D721Med (cell line): Measurements from ENCODE around the gene KRTAP1-3.

Source experiments
- DNase-seq: peaks from one replicate; pipeline ENCODE4 v3.0.0; 2011; ENCODE audit warnings: low spot score; ENCODE audit not compliant: insufficient read length
- FAIRE-seq: peaks from 2 replicates; lab custom pipeline; 2011; peaks lifted over from hg19 to GRCh38; lab: Jason Lieb, UNC
- CTCF ChIP-seq: IDR thresholded peaks from 2 replicates; pipeline ENCODE4 v1.5.1; 2012; ENCODE audit warnings: mild to moderate bottlenecking, control low read depth; ENCODE audit not compliant: insufficient read depth; ENCODE audit errors: missing control alignments

The KRTAP1-3 gene

GRCh38 chr17:40986920-40987319 lies 47.8 kb downstream of the KRTAP1-3 start:
- DNase-seq: no peak
- TF ChIP-seq CTCF: no peak
- no peak for FAIRE-seq

- DNase-seq: no peak
- FAIRE-seq: no peak
- TF ChIP-seq CTCF: no peak
Measured at GRCh38 chr17:40984226-40984625, 50.4 kb downstream of the KRTAP1-3 start, which contains the start of gene KRT40. Gene KRT40 (minus strand): TSS chr17:40984326. CDS start chr17:40984273, 53 bp downstream.
